LNCAP (cell line): ENCODE measurements around the gene ZNF3.

Source experiments
- TF ChIP-seq, protein P1 (sequence below): fragments of 450-650 bp; IDR thresholded peaks from 2 replicates; pipeline ENCODE4 v1.5.1; 2017; ENCODE audit warnings: mild to moderate bottlenecking

ZNF3 gene

DNA sequence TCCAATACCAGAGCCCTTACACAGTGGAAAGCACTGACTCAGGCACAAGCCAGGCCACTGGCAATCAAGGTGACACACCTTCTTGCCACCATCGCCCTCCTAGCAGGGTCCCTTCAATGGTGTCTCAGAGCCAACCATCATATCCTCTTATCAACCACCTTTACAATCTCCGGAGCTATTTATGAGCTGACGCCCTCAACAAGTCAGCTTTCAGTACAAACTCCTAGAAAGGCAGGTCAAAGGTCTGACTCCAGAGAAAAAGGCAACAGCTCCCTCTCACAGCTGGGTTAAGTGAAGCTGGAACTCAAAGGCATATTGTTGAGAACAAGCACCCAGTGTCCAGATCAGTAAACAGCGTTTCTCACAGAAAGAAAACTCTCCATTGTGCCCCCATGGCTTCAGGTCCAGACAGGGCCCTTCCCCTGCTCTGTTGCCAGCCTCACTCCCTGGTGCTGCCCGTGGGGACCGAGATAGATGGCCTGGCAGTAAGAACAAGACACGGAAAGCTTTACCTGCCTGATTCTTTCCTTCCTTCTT is 2.4 kb downstream of the ZNF3 start:
- TF ChIP-seq, protein P1, sequence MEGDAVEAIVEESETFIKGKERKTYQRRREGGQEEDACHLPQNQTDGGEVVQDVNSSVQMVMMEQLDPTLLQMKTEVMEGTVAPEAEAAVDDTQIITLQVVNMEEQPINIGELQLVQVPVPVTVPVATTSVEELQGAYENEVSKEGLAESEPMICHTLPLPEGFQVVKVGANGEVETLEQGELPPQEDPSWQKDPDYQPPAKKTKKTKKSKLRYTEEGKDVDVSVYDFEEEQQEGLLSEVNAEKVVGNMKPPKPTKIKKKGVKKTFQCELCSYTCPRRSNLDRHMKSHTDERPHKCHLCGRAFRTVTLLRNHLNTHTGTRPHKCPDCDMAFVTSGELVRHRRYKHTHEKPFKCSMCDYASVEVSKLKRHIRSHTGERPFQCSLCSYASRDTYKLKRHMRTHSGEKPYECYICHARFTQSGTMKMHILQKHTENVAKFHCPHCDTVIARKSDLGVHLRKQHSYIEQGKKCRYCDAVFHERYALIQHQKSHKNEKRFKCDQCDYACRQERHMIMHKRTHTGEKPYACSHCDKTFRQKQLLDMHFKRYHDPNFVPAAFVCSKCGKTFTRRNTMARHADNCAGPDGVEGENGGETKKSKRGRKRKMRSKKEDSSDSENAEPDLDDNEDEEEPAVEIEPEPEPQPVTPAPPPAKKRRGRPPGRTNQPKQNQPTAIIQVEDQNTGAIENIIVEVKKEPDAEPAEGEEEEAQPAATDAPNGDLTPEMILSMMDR: no peak

DNA sequence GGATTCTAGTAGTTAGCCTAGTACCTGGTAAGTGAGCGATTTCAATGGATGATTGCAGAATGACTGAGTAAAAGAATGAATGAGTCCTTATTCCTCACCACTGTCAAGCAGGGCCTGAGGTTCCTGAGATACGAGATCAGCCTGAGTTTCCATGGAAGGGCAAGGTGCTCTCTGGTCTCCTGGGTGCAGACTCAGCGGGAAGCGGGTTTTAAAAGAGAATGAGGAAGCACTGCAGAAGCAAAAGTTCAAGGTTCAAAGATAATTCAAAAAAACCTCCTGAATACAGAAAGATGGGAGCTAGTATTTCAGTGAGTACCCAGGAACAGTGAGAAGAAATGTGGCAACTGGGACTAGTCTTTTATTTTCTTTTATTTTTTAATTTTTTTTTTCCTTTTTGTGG is 4.3 kb downstream of the ZNF3 start:
- TF ChIP-seq, protein P1: no peak

DNA sequence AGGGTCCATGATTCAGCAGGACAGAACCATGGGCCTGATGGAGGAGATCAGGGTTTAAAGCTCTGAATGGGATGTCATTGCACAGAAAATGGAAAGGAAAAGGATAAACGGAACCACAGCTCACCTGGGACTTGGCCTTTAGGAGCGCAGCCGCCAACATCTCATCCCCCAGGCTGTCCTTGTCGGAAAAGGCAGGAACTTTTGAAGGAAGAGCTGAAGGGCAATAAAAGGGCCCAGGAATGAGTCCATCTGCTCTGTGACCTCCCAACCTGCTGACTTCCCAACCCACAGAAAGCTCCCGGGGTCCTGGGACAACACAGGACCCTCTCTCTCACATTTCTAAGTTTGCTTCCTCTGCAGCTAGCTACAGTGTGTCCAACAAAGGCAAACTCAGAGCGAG is 6.1 kb downstream of the ZNF3 start:
- TF ChIP-seq, protein P1: no peak

DNA sequence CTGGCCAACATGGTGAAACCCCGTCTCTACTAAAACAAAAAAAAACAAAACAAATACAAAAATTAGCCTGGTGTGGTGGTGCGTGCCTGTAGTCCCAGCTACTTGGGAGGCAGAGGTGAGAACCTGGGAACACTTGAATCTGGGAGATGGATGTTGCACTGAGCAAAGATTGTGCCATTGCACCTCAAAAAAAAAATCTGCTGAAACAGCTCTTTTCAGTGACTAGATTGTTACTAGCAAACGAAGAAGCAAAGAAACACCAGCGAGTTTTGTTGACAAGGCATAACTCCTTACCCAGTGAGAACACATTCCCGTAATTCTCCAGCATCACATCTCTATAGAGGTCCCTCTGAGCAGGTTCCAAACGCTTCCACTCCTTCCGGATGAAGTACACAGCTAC is 6.7 kb downstream of the ZNF3 start:
- TF ChIP-seq, protein P1: no peak

DNA sequence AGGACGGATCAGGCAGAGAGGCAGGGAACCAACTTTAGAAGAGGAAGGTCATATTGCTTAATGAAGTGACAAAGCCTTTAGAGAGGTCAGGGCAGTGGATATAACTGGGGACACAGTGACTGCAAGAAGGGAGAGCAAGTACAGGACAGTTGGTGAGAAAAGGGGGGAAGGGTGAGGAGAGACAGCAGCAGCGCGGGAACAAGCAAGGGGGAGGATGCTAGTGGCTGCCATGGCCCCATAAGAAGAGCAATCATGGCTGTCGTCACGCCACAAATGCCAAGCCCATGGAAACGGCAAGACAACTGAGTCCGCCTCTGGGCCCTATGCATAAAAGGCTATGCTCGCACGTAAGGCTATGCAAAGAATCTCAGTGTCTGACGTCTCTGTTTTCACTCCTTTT is 9.1 kb downstream of the ZNF3 start:
- TF ChIP-seq, protein P1: no peak

DNA sequence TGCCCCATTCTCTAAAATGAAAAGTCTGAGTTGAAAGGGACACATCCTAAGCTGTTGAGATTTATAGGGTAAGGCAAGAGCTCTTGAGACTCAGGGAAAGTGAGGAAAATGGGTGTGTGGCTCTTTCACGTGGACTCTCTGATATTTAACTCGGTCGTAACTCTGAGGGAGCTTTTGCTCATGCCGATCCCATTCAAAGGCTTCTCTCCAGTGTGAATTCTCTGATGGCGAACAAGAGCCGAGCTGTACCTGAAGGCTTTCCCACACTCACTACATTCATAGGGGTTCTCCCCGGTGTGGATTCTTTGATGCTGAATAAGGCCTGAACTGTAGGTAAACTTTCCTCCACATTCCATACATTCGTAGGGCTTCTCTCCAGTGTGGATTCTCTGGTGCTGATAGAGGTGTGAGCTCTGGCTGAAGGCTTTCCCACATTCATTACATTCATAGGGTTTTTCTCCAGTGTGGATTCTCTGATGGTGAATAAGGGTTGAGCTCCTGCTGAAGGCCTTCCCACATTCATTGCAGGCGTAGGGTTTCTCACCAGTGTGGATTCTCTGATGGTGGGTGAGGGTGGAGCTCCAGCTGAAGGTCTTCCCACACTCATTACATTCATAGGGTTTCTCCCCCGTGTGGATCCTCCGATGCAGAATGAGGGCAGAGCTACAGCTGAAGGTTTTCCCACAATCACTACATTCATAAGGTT is 10.4 kb downstream of the ZNF3 start:
- TF ChIP-seq, protein P1: no peak

DNA sequence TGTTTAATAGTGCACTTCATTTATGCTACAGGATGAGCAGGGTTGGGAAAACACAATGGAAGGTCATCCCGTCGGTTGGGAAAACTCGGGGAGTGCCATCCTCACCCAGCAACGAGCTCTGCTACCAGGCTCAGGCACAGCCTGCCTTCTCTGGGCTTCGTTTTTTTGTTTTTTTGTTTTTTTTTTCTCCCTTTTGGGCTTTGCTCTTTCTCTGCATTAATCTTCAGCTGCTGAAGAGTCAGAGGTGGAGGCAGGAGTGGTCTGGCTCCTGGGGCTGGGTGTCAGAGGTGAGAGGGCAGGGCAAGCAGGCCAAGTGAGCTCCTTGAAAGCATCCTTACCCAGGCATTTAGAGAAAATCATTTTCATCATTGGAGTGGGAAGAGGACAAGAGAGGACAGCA is 11.5 kb downstream of the ZNF3 start:
- TF ChIP-seq, protein P1: no peak

DNA sequence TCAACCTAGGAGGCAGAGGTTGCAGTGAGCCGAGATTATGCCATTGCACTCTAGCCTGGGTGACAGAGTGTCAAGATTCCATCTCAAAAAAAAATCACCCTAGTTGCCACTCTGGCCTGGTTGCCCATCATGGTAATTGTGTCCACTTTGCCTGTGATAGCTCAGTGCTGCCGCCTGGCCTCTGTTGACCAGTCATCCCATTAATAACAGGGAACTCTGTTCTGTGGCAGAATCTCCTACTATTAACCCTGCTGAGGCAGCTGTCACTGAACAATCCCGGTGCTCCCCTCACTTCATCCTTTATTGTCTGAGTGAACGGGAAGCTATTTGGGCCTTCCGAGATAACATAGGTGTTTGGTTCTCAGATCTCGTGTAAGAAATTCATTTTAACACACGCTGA is 14.6 kb downstream of the ZNF3 start:
- TF ChIP-seq, protein P1: no peak
